ENCODE measurements around the gene SPACA6.

- no peak for TF ChIP-seq CTCF (IDR thresholded peaks at IDR 0.05)
- TF ChIP-seq POLR2A (IDR thresholded peaks at IDR 0.05), result no peak
Measured at GRCh38 chr19:51712461-51713081, 19.4 kb downstream of the SPACA6 start.
